Vagina (tissue), 2 donors: ENCODE measurements around the gene NEO1. TPM values are rescaled to one million over a fixed set of nuclear protein-coding genes. Genes with fewer than 3 reads are reported as not detected.
"Not testable (repeated sequence)": the region's sequence is repeated elsewhere in the genome, so short reads cannot be mapped to it uniquely, and the experiment has no call there.

Experiments used
- DNase-seq, 2 donors: peaks; one replicate each; pipeline ENCODE4 v3.0.0-alpha.2; 2017; ENCODE audit errors: extremely low spot score in 2 of 2
- H3K27ac ChIP-seq: fragments of 200-600 bp; sonication (generic); one replicate; pipeline ENCODE4 v1.5.1; 2019
- H3K27me3 ChIP-seq: fragments of 200-600 bp; sonication (generic); one replicate; pipeline ENCODE4 v1.5.1; 2019
- H3K36me3 ChIP-seq, 2 donors: fragments of 200-600 bp; sonication (generic); one replicate each; pipeline ENCODE4 v1.5.1; 2017 to 2019
- H3K4me1 ChIP-seq: fragments of 200-600 bp; sonication (generic); one replicate; pipeline ENCODE4 v1.5.1; 2019
- H3K4me3 ChIP-seq, 2 donors: fragments of 200-600 bp; sonication (generic); 1 replicate in 1 of 2; 2 replicates in 1 of 2; pipeline ENCODE4 v1.5.1; 2016 to 2019
- H3K9me3 ChIP-seq: fragments of 200-600 bp; sonication (generic); one replicate; pipeline ENCODE4 v1.5.1; 2019
- POLR2A ChIP-seq, 2 donors: fragments of 450-650 bp; IDR thresholded peaks; one replicate each; pipeline ENCODE4 v1.6.1; 2017; ENCODE audit warnings: antibody characterized with exemption in 2 of 2, mild to moderate bottlenecking in 2 of 2, moderate library complexity in 2 of 2
- POLR2AphosphoS5 ChIP-seq, 2 donors: sonication (generic); formaldehyde crosslinking; IDR thresholded peaks; one replicate each; pipeline ENCODE4 v1.9.0; 2017; ENCODE audit warnings: antibody characterized with exemption in 2 of 2, mild to moderate bottlenecking in 2 of 2, low read depth in 1 of 2; ENCODE audit not compliant: insufficient read depth in 1 of 2
- intact Hi-C: fragments of 100-400 bp; cut with DNase I; formaldehyde crosslinking; loops from one replicate; pipeline ENCODE4 v1.15.1; 2023
- total RNA-seq: library from RNA; depleted of rRNA; stranded (reverse); fragments of >200 nt; gene quantifications from one replicate; pipeline ENCODE4 v1.2.3, GENCODE V29; 2016
- TF ChIP-seq, protein P1 (sequence below), 3 experiments: fragments of 450-650 bp in 2 of 3; fragments of 200-600 bp in 1 of 3; sonication (generic) in 1 of 3; IDR thresholded peaks; one replicate each; pipeline ENCODE4 v1.5.1; 2017 to 2019; ENCODE audit warnings: antibody characterized with exemption in 3 of 3, mild to moderate bottlenecking in 2 of 3, moderate library complexity in 2 of 3

The NEO1 gene
- total RNA-seq, 1 donor from 2014 or later = 21.9 TPM

GRCh38 chr15:73298522-73299245 is 246.4 kb downstream of the NEO1 start:
- H3K4me3 ChIP-seq = no peak overlapping the region
- H3K9me3 ChIP-seq = no peaks in the 10 kb centered on the region
- H3K36me3 ChIP-seq = peaks cover 0 to 35% of the 10 kb centered on the region in 2 donors
- H3K27me3 ChIP-seq = no peaks in the 10 kb centered on the region
- no peak overlapping the region for H3K27ac ChIP-seq
- intact Hi-C loops = no loop called here
- no peaks in the 10 kb centered on the region for H3K4me1 ChIP-seq
- TF ChIP-seq, protein P1, sequence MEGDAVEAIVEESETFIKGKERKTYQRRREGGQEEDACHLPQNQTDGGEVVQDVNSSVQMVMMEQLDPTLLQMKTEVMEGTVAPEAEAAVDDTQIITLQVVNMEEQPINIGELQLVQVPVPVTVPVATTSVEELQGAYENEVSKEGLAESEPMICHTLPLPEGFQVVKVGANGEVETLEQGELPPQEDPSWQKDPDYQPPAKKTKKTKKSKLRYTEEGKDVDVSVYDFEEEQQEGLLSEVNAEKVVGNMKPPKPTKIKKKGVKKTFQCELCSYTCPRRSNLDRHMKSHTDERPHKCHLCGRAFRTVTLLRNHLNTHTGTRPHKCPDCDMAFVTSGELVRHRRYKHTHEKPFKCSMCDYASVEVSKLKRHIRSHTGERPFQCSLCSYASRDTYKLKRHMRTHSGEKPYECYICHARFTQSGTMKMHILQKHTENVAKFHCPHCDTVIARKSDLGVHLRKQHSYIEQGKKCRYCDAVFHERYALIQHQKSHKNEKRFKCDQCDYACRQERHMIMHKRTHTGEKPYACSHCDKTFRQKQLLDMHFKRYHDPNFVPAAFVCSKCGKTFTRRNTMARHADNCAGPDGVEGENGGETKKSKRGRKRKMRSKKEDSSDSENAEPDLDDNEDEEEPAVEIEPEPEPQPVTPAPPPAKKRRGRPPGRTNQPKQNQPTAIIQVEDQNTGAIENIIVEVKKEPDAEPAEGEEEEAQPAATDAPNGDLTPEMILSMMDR (IDR thresholded peaks at IDR 0.05) = no peak
- TF ChIP-seq POLR2AphosphoS5 (IDR thresholded peaks at IDR 0.05; ENCODE audit: insufficient read depth in 1 of 2, low read depth in 1 of 2) = no peak
- TF ChIP-seq POLR2A (IDR thresholded peaks at IDR 0.05) = no peak
- no peak for DNase-seq

DNA sequence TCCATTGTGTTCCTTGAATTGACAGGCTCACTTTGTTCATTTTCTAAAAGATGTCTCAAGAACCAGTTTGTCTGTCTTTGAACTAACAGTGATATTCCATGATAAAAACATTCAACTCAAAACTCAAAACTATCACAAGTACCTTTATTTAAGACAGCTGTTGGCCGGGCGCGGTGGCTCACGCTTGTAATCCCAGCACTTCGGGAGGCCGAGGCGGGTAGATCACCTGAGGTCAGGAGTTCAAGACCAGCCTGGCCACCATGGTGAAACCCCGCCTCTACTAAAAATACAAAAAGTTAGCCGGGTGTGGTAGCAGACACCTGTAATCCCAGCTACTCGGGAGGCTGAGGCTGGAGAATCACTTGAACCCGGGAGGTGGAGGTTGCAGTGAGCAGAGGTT is 248.0 kb downstream of the NEO1 start:
- H3K27ac ChIP-seq, DNase-seq, H3K4me3 ChIP-seq, intact Hi-C loops, H3K9me3 ChIP-seq, H3K27me3 ChIP-seq, H3K4me1 ChIP-seq: not testable (repeated sequence)
- H3K36me3 ChIP-seq = peaks cover 0 to 35% of the 10 kb centered on the region in 2 donors

- Histone ChIP-seq H3K4me1 (no peaks in the 10 kb centered on the region), H3K27ac (no peak overlapping the region), H3K4me3 (no peak overlapping the region), H3K9me3 (no peaks in the 10 kb centered on the region), H3K36me3 (peaks cover 0 to 30% of the 10 kb centered on the region in 2 donors), H3K27me3 (no peaks in the 10 kb centered on the region)
- DNase-seq = no peak
- intact Hi-C loops = no loop called here
- TF ChIP-seq, protein P1 (IDR thresholded peaks at IDR 0.05) = no peak
- TF ChIP-seq POLR2AphosphoS5 (IDR thresholded peaks at IDR 0.05; ENCODE audit: insufficient read depth in 1 of 2, low read depth in 1 of 2) (no peak), POLR2A (IDR thresholded peaks at IDR 0.05) (no peak)
Measured at GRCh38 chr15:73303636-73304035, 251.4 kb downstream of the NEO1 start.

- TF ChIP-seq POLR2AphosphoS5 (IDR thresholded peaks at IDR 0.05; ENCODE audit: insufficient read depth in 1 of 2, low read depth in 1 of 2) (no peak), POLR2A (IDR thresholded peaks at IDR 0.05) (no peak)
- TF ChIP-seq, protein P1 (IDR thresholded peaks at IDR 0.05) = no peak
- no peaks in the 10 kb centered on the region for H3K9me3 ChIP-seq
- H3K27ac ChIP-seq = no peak overlapping the region
- peaks cover 0 to 22% of the 10 kb centered on the region in 2 donors for H3K36me3 ChIP-seq
- intact Hi-C loops = no loop called here
- no peak overlapping the region for H3K4me3 ChIP-seq
- DNase-seq = no peak
- H3K4me1 ChIP-seq = no peaks in the 10 kb centered on the region
- H3K27me3 ChIP-seq = no peaks in the 10 kb centered on the region
Measured at GRCh38 chr15:73305331-73306211, 253.3 kb downstream of the NEO1 start.

- H3K9me3 ChIP-seq = no peaks in the 10 kb centered on the region
- TF ChIP-seq, protein P1 (IDR thresholded peaks at IDR 0.05) = no peak
- TF ChIP-seq POLR2AphosphoS5 (IDR thresholded peaks at IDR 0.05; ENCODE audit: insufficient read depth in 1 of 2, low read depth in 1 of 2) = no peak
- H3K27ac ChIP-seq = no peak overlapping the region
- no peaks in the 10 kb centered on the region for H3K27me3 ChIP-seq
- no peaks in the 10 kb centered on the region for H3K36me3 ChIP-seq
- DNase-seq = no peak
- intact Hi-C loops = no loop called here
- no peaks in the 10 kb centered on the region for H3K4me1 ChIP-seq
- no peak overlapping the region for H3K4me3 ChIP-seq
Measured at GRCh38 chr15:73308305-73308704, 256.0 kb downstream of the NEO1 start.
